IMR-90 (cell line): ENCODE results near the gene GRM4.

Source experiments
- RFX5 ChIP-seq: IDR thresholded peaks from 2 replicates; pipeline ENCODE4 v1.8.0; 2012; ENCODE audit warnings: low read depth, mild to moderate bottlenecking, low read length, moderate library complexity
- SMC3 ChIP-seq: fragments of 150-350 bp; IDR thresholded peaks from 2 replicates; pipeline ENCODE4 v1.6.1; 2016; ENCODE audit warnings: low read depth, mild to moderate bottlenecking, antibody characterized with exemption, low read length, moderate library complexity
- TF ChIP-seq, protein P1 (sequence below): conservative IDR thresholded peaks from 2 replicates; pipeline ENCODE4 v1.5.1; 2012; ENCODE audit warnings: mild to moderate bottlenecking, low read depth, low read length, improper control_type of control experiment

DNA sequence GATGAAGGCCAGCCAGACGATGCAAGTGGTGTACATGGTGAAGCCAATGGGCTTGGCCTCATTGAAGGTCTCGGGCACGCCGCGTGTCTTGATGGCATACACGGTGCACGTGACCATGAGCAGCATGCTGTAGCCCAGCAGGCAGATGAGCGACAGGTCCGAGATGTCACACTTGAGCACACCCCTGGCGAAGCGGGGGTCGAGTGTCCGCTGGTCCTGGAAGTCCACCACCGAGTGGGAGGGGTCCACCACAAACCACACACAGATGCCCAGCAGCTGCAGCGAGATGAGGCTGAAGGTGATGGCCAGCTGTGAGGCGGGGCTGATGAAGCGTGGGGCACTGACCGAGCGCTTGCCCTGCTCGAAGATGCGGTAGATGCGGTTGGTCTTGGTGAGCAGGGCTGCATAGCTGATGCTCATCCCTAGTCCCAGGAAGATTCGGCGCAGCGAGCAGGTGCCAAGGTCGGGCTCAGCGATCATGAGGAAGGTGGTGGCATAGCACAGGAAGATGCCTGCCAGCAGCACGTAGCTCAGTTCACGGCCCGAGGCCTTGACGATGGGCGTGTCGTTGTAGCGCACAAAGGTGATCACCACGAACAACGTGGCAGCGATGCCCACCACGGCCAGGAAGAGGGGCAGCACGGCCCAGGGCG is 110.1 kb downstream of the GRM4 start:
- TF ChIP-seq, protein P1, sequence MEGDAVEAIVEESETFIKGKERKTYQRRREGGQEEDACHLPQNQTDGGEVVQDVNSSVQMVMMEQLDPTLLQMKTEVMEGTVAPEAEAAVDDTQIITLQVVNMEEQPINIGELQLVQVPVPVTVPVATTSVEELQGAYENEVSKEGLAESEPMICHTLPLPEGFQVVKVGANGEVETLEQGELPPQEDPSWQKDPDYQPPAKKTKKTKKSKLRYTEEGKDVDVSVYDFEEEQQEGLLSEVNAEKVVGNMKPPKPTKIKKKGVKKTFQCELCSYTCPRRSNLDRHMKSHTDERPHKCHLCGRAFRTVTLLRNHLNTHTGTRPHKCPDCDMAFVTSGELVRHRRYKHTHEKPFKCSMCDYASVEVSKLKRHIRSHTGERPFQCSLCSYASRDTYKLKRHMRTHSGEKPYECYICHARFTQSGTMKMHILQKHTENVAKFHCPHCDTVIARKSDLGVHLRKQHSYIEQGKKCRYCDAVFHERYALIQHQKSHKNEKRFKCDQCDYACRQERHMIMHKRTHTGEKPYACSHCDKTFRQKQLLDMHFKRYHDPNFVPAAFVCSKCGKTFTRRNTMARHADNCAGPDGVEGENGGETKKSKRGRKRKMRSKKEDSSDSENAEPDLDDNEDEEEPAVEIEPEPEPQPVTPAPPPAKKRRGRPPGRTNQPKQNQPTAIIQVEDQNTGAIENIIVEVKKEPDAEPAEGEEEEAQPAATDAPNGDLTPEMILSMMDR: no peak
- TF ChIP-seq RFX5: no peak
- TF ChIP-seq SMC3: no peak
